ENCODE measurements around the gene RAF1. TPM values are rescaled to one million over a fixed set of nuclear protein-coding genes. Genes with fewer than 3 reads are reported as not detected.

The RAF1 gene
- total RNA-seq, 1 experiment from 2014 or later = 64.3 TPM

DNA sequence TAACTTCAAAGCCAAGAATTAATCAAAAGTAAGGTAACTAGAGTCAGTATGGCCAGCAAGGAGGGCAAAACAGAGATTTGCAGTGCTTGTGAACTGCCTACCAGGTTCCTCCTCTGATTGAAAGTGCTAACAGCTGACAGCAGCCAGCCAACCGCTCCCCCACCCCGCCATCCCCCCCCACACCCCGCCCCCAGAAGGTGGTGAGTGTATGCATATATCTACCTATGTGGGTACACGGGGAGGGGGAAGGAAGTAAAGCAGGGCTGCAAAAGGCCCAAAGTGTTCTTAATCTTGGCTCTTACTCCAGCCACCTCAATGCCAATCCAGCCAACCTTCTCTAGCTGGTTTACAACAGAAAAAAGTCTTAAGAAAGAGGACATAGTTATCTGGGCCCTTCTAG is 50.7 kb downstream of the RAF1 start:
- Histone ChIP-seq H3K4me1 (ENCODE audit: control insufficient read depth in 1 of 2, insufficient read depth in 2 of 2, low read length in 2 of 2) (no peaks in the 10 kb centered on the region), H3K27me3 (ENCODE audit: insufficient read depth, low read length) (no peaks in the 10 kb centered on the region), H3K4me2 (ENCODE audit: low read length) (no peak overlapping the region), H3K79me2 (ENCODE audit: insufficient read depth, low read length) (peaks cover 73% of the 10 kb centered on the region), H3K9ac (ENCODE audit: low read length) (no peak overlapping the region), H3K9me2 (ENCODE audit: insufficient read depth) (no peaks in the 10 kb centered on the region), H2AFZ (ENCODE audit: low read depth, low read length, poor library complexity, severe bottlenecking) (no peak overlapping the region), H4K20me1 (ENCODE audit: insufficient read depth) (peaks cover 8% of the 10 kb centered on the region), H3K27ac (ENCODE audit: low read depth, low read length) (no peak overlapping the region), H3K4me3 (replicated peaks in 1 of 2; ENCODE audit: low read depth in 1 of 2, low read length in 2 of 2) (no peak overlapping the region), H3K9me3 (ENCODE audit: control insufficient read depth in 1 of 2, insufficient read depth in 1 of 2, low read depth in 1 of 2, low read length in 2 of 2) (no peaks in the 10 kb centered on the region), H3K36me3 (ENCODE audit: control insufficient read depth in 1 of 2, insufficient read depth in 2 of 2, low read length in 2 of 2) (peaks cover 14 to 20% of the 10 kb centered on the region in 2 experiments)
- POLR2A ChIA-PET = no interaction called here
- intact Hi-C loops (cut with micrococcal nuclease) = no loop called here
- ATAC-seq = no peak
- DNase-seq (ENCODE audit: low read depth, low spot score) = no peak
- CTCF ChIA-PET = no interaction called here
- TF ChIP-seq RAD21 (IDR thresholded peaks at IDR 0.05; ENCODE audit: low read depth) (no peak), CEBPB (IDR thresholded peaks at IDR 0.05; ENCODE audit: low read depth) (no peak), ATF3 (IDR thresholded peaks at IDR 0.05) (no peak), ZFX (IDR thresholded peaks at IDR 0.05) (no peak), FOSL1 (IDR thresholded peaks at IDR 0.05; ENCODE audit: low read depth) (no peak), SRF (IDR thresholded peaks at IDR 0.05; ENCODE audit: low read depth) (no peak)
- BruUV-seq (replicated peaks) = no TSS peak
- RAD21 ChIA-PET (ENCODE audit: low non-redundant PET in 1 of 2, low total read pairs in 2 of 2, uncharacterized antibody in 2 of 2, unreplicated experiment in 2 of 2) = no interaction called here

DNA sequence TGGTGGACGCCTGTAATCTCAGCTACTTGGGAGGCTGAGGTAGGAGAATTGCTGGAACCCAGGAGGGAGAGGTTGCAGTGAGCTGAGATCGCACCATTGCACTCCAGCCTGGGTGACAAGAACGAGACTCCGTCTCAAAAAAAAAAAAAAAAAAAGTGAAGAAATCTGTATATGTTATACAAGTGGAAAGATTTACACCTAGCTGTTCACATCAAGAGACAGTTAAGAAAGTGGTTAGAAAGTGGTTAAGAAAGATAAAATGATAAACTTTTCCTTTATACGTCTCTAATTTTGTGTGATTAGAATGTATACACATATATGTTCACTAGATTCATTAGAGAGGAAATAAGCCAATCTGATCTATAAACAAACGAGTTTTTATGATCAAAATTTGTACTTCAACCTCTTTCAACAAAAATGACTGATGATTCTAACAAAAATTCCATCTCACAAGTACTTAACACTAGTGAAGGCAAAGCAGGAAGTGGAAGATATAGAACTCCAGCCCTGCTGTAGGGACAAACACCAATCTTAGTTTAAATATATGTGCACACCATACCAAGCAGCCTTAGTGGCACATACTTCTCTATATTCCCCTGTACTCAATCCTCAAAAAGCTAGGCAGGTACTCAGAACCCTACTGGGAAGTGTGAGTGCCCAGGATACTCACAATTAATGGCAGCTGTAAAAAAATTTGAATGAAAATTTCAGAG is 51.2 kb downstream of the RAF1 start:
- ATAC-seq (no peak), DNase-seq (ENCODE audit: low read depth, low spot score) (no peak)
- POLR2A ChIA-PET = no interaction called here
- CTCF ChIA-PET = no interaction called here
- intact Hi-C loops (cut with micrococcal nuclease) = no loop called here
- no peaks in the 10 kb centered on the region for H3K4me1 ChIP-seq (ENCODE audit: control insufficient read depth in 1 of 2, insufficient read depth in 2 of 2, low read length in 2 of 2)
- H3K27me3 ChIP-seq (ENCODE audit: insufficient read depth, low read length) = no peaks in the 10 kb centered on the region
- TF ChIP-seq YY1 (IDR thresholded peaks at IDR 0.05; ENCODE audit: extremely low read depth, insufficient replicate concordance, low read depth, low read length) (no peak), CEBPB (IDR thresholded peaks at IDR 0.05; ENCODE audit: low read depth) (no peak), SRF (IDR thresholded peaks at IDR 0.05; ENCODE audit: low read depth) (no peak), EGR1 (IDR thresholded peaks at IDR 0.05; ENCODE audit: low read depth) (no peak), SIN3A (IDR thresholded peaks at IDR 0.05; ENCODE audit: low read depth) (no peak), EZH2 (IDR thresholded peaks at IDR 0.05) (no peak), ATF3 (IDR thresholded peaks at IDR 0.05) (no peak), CBX3 (IDR thresholded peaks at IDR 0.05; ENCODE audit: low read depth) (no peak), TCF7L2 (IDR thresholded peaks at IDR 0.05; ENCODE audit: borderline replicate concordance, extremely low read depth, insufficient read depth, insufficient read length) (no peak), POLR2AphosphoS5 (IDR thresholded peaks at IDR 0.05; ENCODE audit: low read depth, low read length) (no peak), EZH2phosphoT487 (IDR thresholded peaks at IDR 0.05; ENCODE audit: borderline replicate concordance) (no peak)
- TF ChIP-seq, protein P1, sequence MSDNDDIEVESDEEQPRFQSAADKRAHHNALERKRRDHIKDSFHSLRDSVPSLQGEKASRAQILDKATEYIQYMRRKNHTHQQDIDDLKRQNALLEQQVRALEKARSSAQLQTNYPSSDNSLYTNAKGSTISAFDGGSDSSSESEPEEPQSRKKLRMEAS (IDR thresholded peaks at IDR 0.05) = no peak
- no peak overlapping the region for H2AFZ ChIP-seq (ENCODE audit: low read depth, low read length, poor library complexity, severe bottlenecking)
- H3K9me3 ChIP-seq (ENCODE audit: control insufficient read depth in 1 of 2, insufficient read depth in 1 of 2, low read depth in 1 of 2, low read length in 2 of 2) = no peaks in the 10 kb centered on the region
- H3K27ac ChIP-seq (ENCODE audit: low read depth, low read length) = no peak overlapping the region
- no peak overlapping the region for H3K4me3 ChIP-seq (replicated peaks in 1 of 2; ENCODE audit: low read depth in 1 of 2, low read length in 2 of 2)
- H3K79me2 ChIP-seq (ENCODE audit: insufficient read depth, low read length) = peaks cover 67% of the 10 kb centered on the region
- RAD21 ChIA-PET (ENCODE audit: low non-redundant PET in 1 of 2, low total read pairs in 2 of 2, uncharacterized antibody in 2 of 2, unreplicated experiment in 2 of 2) = no interaction called here
- H3K36me3 ChIP-seq (ENCODE audit: control insufficient read depth in 1 of 2, insufficient read depth in 2 of 2, low read length in 2 of 2) = peaks cover 14 to 23% of the 10 kb centered on the region in 2 experiments
- H4K20me1 ChIP-seq (ENCODE audit: insufficient read depth) = peaks cover 8% of the 10 kb centered on the region
- H3K9me2 ChIP-seq (ENCODE audit: insufficient read depth) = no peaks in the 10 kb centered on the region
- no peak overlapping the region for H3K4me2 ChIP-seq (ENCODE audit: low read length)
- H3K9ac ChIP-seq (ENCODE audit: low read length) = no peak overlapping the region
- no TSS peak for BruUV-seq (replicated peaks)
